ENCODE results near the gene ALG1L2. TPM values are rescaled to one million over a fixed set of nuclear protein-coding genes. Genes with fewer than 3 reads are reported as not detected.
"Not testable (repeated sequence)": the region's sequence is repeated elsewhere in the genome, so short reads cannot be mapped to it uniquely, and the experiment has no call there.

The ALG1L2 gene
- polyA plus RNA-seq, 12 donors, result 0.88 to 3.9 (median 1.7) TPM; not detected in 2

GRCh38 chr3:130093741-130094391 is 12.2 kb downstream of the ALG1L2 start:
- DNase-seq, result no peak

GRCh38 chr3:130094491-130094941 is 12.9 kb downstream of the ALG1L2 start:
- DNase-seq, result not testable (repeated sequence)

- DNase-seq, result not testable (repeated sequence)
Observed at GRCh38 chr3:130095858-130096257, 14.2 kb downstream of the ALG1L2 start.

- not testable (repeated sequence) for DNase-seq
Observed at GRCh38 chr3:130097096-130097495, 15.5 kb downstream of the ALG1L2 start.

GRCh38 chr3:130097690-130098638 is 16.3 kb downstream of the ALG1L2 start:
- not testable (repeated sequence) for DNase-seq

- not testable (repeated sequence) for DNase-seq
Observed at GRCh38 chr3:130098639-130099385, 17.2 kb downstream of the ALG1L2 start.

- DNase-seq, result not testable (repeated sequence)
Observed at GRCh38 chr3:130102545-130102944, 20.9 kb downstream of the ALG1L2 start.

- not testable (repeated sequence) for DNase-seq
Observed at GRCh38 chr3:130104191-130104590, 22.6 kb downstream of the ALG1L2 start.

GRCh38 chr3:130107333-130107995 is 25.8 kb downstream of the ALG1L2 start:
- not testable (repeated sequence) for DNase-seq

- DNase-seq, result not testable (repeated sequence)
Observed at GRCh38 chr3:130108836-130109585, 27.4 kb downstream of the ALG1L2 start.

GRCh38 chr3:130110386-130111169 is 28.9 kb downstream of the ALG1L2 start:
- not testable (repeated sequence) for DNase-seq

- DNase-seq, result peak; percentile 97
Observed at GRCh38 chr3:130111185-130111864, 29.7 kb downstream of the ALG1L2 start.

- peak; percentile 93 for DNase-seq
Observed at GRCh38 chr3:130111865-130112747, 30.5 kb downstream of the ALG1L2 start.

GRCh38 chr3:130112748-130113073 is 31.1 kb downstream of the ALG1L2 start:
- DNase-seq, result not testable (repeated sequence)

GRCh38 chr3:130115400-130115799 is 33.8 kb downstream of the ALG1L2 start:
- DNase-seq, result not testable (repeated sequence)

- no peak for DNase-seq
Observed at GRCh38 chr3:130117933-130118332, 36.3 kb downstream of the ALG1L2 start.

- not testable (repeated sequence) for DNase-seq
Observed at GRCh38 chr3:130119824-130120223, 38.2 kb downstream of the ALG1L2 start.

- DNase-seq, result not testable (repeated sequence)
Observed at GRCh38 chr3:130120291-130120690, 38.7 kb downstream of the ALG1L2 start.

Data from muscle of arm (tissue), 12 donors.